NOMO-1 (cell line): Measurements from ENCODE around the gene GIMAP6.
"Not testable (repeated sequence)": the region's sequence is repeated elsewhere in the genome, so short reads cannot be mapped to it uniquely, and the experiment has no call there.

Source experiments
- DNase-seq, 2 experiments: peaks; one replicate each; lab custom pipeline; 2025; ENCODE audit not compliant: unreplicated experiment in 2 of 2; lab: John Stamatoyannopoulos, UW

GIMAP6 gene

GRCh38 chr7:150631866-150632864 is at the start of gene GIMAP6:
TSS of gene GIMAP6 (minus strand) at chr7:150632385. CDS start at chr7:150630142, 2,243 bp downstream.
- peak; percentile 2 to 16 for DNase-seq

DNA sequence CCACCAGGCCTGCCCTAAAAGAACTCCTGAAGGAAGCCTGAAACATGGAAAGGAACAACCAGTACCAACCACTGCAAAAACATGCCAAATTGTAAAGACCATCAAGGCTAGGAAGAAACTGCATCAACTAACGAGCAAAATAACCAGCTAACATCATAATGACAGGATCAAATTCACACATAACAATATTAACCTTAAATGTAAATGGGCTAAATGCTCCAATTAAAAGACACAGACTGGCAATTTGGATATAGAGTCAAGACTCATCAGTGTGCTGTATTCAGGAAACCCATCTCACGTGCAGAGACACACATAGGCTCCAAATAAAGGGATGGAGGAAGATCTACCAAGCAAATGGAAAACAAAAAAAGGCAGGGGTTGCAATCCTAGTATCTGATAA is 48.2 kb upstream of the GIMAP6 start:
- not testable (repeated sequence) for DNase-seq

DNA sequence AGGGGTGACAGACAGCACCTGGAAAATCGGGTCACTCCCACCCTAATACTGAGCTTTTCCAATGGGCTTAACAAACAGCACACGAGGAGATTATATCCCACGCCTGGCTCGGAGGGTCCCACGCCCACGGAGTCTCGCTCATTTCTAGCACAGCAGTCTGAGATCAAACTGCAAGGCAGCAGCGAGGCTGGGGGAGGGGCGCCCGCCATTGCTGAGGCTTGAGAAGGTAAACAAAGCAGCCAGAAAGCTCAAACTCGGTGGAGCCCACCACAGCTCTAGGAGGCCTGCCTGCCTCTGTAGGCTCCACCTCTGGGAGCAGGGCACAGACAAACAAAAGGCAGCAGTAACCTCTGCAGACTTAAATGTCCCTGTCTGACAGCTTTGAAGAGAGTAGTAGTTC is 46.4 kb upstream of the GIMAP6 start:
- not testable (repeated sequence) for DNase-seq

DNA sequence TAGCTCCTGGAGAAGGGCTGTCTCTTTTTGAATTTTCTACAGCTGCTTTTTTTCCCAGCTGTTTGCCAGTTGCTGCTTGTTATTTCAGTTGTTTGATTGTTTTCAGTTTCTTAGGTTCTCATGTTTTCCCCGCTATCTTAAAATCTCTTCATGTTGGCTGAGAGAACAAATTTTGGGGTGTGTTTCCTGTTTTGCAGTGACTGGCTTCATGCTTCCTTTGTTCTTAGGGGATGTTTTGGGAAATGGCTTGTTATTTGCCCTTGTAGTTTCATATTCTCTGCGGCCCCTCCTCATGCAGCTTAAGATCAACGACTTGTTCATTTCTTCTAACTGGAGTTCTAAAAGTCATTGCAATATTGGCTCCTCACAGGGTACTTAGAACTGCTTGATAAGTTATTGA is 44.7 kb upstream of the GIMAP6 start:
- DNase-seq = not testable (repeated sequence)

GRCh38 chr7:150676276-150676675 is 44.1 kb upstream of the GIMAP6 start:
- peak in 1 of 2 experiments; percentile 3 for DNase-seq

DNA sequence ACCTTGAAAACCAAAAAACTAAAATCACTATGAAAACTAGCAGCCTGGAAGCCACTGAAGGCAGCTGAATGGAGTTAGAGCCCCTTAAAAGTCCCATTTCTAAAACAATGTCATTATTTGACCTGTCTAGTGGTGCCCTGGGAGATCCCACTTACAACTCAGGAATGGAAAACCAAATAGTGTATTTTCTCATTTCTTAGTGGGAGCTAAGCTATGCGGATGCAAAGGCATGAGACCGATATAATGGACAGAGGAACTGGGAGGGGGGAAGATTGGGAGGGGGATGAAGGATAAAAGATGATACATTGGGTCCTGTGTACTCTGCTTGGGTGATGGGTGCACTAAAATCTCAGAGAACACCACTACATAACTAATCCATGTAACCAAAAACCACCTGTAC is 43.5 kb upstream of the GIMAP6 start:
- no peak for DNase-seq

DNA sequence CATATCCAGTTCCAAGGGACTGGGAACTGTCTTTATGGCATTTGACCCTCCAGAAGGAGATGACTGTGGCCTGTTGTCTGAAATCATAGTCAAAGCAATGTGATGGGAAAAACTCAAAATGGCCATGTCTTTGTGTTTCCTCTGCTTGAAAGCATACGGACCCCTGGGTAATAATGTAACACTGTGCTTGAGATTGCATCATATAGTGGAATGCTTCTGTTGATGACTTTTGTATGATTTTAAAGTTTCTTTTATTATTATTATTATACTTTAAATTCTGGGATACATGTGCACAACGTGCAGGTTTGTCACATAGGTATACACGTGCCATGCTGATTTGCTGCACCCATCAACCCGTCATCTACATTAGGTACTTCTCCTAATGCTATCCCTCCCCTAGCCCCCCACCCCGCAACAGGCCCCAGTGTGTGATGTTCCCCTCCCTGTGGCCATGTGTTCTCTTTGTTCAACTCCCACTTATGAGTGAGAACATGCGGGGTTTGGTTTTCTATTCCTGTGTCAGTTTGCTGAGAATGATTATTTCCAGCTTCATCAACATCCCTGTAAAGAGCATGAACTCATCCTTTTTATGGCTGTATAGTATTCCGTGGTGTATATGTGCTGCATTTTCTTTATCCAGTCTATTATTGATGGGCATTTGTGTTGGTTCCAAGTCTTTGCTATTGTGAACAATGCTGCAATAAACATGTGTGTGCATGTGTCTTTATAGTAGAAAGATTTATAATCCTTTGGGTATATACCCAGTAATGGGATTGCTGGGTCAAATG is 39.8 kb upstream of the GIMAP6 start:
- DNase-seq = not testable (repeated sequence)

DNA sequence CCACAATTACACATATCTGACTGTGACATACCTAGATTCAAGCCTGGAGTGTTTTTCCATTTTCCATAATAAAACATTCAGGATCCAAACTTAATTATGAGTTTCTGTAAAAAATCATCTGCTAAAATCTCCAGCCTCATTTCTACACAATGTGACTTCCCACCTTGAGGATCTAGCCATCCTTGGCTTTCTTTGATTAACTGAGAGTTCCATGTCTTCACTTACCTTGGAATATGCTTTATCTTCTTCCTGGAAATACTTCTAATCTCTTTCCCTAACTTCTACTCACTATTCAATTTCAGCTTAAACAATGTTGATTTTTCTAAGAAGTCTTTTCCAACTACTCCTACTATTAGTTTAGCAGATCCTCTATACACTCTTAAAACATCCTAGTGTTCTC is 36.8 kb upstream of the GIMAP6 start:
- no peak for DNase-seq

- DNase-seq = no peak
Observed at GRCh38 chr7:150668472-150668911, 36.3 kb upstream of the GIMAP6 start.

GRCh38 chr7:150666412-150666811 is 34.2 kb upstream of the GIMAP6 start:
- DNase-seq = no peak

GRCh38 chr7:150665896-150666295 is 33.7 kb upstream of the GIMAP6 start:
- DNase-seq = no peak

- DNase-seq = no peak
Observed at GRCh38 chr7:150665089-150665748, 33.0 kb upstream of the GIMAP6 start.

GRCh38 chr7:150663802-150664494 is 31.8 kb upstream of the GIMAP6 start:
- no peak for DNase-seq

DNA sequence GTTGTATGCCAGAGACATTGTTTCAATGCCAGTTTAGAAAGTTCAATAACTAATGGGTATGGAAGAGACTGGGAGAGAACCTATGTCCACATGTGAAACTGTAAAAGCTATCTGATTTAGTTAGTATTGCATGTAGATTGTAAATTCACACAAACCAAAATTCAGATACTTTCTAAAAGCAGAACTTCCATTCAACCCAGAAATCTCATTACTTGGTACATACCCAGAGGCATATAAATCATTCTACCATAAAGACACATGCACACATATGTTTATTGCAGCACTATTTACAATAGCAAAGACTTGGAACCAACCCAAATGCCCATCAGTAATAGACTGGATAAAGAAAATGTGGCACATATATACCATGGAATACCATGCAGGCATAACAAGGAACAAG is 30.6 kb upstream of the GIMAP6 start:
- DNase-seq = not testable (repeated sequence)

- no peak for DNase-seq
Observed at GRCh38 chr7:150660939-150661613, 28.9 kb upstream of the GIMAP6 start.

DNA sequence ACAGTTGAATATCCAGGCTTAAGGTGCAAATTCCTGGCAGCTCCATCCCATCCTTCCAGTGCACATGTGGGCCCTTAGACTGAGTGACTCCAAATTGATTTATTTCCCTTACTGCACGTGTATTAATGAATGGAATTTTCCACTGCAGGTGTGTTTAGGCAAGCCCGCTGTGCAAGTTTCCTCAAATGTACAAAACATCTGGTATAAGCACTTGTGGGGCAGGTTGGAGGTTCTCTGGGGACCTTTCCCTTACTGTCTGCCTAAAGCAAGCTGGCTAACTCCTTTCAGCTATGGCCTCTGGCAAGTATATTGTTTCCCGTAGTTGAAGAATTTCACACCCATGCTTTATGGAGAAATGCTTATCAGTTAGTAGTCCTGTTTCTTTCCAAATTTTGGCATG is 25.3 kb upstream of the GIMAP6 start:
- no peak for DNase-seq

GRCh38 chr7:150656047-150656446 is 23.9 kb upstream of the GIMAP6 start:
- DNase-seq = no peak

DNA sequence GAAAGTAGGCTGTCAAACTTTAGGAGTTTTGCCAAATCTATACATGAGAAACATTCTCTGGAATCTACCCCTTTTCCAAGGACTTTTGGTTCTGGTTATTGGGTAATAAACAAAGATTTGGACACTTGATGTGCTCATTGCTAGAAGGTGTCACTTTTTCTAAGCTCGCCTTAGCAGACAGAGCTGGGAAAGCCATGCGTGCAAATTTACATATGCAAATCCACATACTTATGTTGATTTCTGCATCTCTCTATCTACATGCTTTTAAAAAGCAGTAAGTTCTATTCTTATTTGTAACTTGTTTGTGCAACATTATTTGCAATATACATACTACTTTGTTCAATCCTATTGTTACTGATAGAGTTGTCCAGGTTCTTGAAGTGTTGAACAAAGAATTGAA is 22.5 kb upstream of the GIMAP6 start:
- DNase-seq = no peak

DNA sequence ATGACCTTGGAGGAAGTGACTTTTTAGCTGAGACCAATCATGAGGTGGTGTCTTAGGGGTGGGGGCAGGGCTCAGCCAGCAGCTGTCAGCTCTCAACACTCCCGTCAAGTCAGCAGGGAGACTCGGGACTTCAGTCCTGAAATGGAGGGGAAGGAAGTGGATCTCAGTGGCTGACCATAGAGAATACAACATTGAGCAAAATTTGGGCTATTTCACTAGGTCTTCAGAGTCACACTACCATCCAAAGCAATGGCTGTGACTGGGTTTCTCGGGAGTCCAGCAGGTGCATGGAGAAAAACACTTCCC is 16.8 kb upstream of the GIMAP6 start:
- DNase-seq = no peak
